Activated gamma-delta T cell treated with anti-CD3 and anti-CD28 coated beads, Interleukin-2, amount 50 U/mL, for 16 hours (primary cell): ENCODE results near the gene RFPL4A.
"Not testable (repeated sequence)": the region's sequence is repeated elsewhere in the genome, so short reads cannot be mapped to it uniquely, and the experiment has no call there.

Experiments used
- DNase-seq: peaks from one replicate; pipeline ENCODE4 v3.0.0-alpha.2; 2020; ENCODE audit warnings: low read depth

Gene RFPL4A

DNA sequence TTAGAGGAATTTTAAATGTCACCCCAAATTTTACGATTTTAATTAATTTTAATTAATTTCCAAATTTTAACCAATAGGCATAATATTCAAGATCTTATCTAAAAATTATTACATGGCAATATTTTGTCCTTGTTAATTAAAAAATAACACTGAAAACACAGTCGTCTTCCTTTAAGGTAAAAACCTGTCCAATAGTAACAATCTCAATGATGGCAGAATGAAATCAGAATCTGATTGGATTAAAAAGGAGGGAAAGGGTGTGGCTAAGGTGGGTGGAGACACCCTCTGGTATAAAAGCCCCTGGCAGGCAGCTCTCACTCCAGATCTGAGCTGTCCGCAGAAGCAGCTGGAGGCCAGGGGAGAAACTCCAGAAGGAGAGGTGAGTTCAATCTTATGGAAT, at the start of gene RFPL4A:
Gene RFPL4A (plus strand): TSS at position 301 of the 400 bp plus-strand sequence. CDS start 2,704 bp downstream, outside the sequence.
- not testable (repeated sequence) for DNase-seq

DNA sequence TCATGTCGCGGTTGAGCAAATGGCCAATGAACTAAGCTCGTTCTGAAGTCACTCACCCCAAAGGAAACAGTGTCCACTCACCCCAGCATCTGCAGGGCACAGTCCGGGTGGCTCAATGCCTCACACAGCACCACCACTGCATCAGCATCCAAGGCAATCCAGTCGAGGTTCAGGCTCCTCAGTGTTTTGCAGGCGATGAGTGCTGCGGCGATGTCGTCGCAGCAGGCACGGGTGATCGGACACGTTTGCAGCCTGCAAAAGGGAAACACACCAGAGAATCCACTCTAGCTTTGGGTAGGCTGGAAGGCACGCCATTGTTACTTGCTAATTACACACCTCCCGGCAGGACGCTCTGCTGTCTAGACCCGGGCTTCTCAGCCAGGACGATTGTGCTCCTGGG, 47.2 kb upstream of the RFPL4A start:
- DNase-seq, result no peak

DNA sequence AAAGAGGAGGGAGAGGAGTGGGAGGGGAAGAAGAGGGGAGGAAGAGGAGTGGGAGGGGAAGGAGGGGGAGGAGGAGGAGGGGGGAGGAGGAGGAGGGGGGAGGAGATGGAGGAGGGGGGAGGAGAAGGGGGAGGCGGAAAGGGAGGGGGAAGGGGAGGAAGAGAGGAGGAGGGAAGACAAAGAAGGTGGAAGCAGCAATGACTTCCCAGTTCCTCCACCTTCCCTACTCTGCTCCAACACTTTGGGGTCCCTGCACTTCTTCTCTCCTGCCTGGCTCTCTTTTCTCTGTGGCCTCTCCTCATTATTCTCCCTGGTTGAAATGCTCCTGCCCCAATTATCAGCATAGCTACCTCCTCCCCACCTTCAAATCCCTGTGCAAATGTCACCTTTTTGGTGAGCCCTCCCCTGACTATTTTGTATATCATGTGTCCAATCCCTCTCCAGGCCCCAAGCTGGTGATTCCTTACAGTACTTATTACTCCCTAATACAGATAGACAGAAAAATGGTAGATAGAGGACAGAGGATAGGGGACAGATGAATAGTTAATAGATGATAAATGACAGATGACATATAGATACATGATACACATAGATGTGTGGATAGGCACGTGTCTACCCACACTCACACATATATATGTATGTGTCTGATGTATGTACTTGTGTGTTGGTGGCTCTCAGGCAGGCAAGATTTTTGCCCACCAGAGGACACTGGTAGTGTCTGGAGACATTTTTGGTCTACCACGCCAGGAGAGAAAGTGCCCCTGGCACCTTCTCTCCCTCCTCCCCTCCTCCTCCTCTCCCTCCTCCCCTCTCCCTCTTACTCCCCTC, 45.9 kb upstream of the RFPL4A start:
- no peak for DNase-seq

- DNase-seq, result no peak
These were observed 42.4 kb upstream of the RFPL4A start for GRCh38 chr19:55716531-55716930.

- DNase-seq, result no peak
These were observed 41.6 kb upstream of the RFPL4A start for GRCh38 chr19:55717251-55717650.

DNA sequence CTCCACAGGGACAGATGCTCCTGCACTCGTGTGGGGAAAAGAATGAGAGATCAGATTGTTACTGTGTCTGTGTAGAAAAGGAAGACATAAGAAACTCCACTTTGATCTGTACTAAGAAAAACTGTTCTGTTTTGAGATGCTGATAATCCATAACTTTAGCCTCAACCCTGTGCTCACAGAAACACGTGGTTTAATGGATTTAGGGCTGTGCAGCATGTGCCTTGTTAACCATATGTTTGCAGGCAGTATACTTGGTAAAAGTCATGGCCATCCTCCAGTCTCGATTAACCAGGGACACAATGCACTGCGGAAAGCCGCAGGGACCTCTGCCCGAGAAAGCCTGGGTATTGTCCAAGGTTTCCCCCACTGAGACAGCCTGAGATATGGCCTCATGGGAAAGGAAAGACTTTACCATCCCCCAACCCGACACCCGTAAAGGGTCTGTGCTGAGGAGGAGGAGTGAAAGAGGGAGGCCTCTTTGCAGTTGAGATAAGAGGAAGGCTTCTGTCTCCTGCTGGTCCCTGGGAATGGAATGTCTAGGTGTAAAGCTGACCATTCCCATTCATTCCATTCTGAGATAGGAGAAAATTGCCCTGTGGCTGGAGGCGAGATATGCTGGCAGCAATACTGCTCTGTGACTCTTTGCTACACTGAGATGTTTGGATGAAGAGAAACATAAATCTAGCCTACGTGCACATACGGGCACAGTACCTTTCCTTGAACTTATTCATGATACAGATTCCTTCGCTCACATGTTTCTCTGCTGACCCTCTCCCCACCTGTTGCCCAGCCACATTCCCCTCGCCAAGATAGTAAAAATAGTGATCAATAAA, 40.8 kb upstream of the RFPL4A start:
- DNase-seq, result not testable (repeated sequence)

DNA sequence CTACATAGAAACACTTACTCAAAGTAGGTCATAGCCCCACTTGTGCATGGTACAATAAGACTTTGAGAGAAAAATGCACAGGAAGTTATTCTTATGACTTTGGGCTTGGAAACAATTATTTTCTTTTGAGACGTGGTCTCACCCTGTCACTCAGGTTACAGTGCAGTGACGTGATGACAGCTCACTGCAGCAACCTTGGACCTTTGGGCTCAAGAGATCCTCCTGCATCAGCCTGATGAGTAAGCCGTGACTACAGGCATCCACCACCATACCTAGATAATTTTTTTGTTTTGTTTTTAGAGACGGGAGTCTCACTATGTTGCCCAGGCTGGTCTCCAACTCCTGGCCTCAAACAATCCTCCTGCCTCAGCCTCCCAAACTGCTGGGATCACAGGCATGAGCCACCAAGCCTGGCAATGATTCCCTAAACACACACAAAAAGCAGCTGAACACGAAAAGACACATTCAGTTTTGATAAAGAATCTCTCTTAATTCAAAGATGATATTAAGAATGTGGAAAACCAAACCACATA, 38.6 kb upstream of the RFPL4A start:
- no peak for DNase-seq

DNA sequence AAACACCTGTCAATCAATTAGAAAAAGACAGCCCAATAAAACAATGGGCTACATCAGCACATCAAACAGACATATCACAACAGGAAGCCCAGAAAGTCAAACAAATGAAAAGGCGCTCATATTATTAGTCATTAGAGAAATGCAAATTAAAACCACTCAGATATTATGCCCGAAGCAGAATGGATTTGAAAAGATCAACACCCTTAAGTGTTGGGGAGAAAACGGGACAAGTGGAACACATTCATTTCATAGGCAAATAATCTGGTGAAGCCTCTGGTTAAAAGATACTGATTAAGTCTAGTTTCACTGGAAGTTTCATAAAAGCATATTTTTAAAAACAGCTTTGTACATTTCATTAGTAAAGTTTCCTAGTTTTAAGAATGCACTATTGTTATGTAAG, 38.1 kb upstream of the RFPL4A start:
- DNase-seq, result no peak

DNA sequence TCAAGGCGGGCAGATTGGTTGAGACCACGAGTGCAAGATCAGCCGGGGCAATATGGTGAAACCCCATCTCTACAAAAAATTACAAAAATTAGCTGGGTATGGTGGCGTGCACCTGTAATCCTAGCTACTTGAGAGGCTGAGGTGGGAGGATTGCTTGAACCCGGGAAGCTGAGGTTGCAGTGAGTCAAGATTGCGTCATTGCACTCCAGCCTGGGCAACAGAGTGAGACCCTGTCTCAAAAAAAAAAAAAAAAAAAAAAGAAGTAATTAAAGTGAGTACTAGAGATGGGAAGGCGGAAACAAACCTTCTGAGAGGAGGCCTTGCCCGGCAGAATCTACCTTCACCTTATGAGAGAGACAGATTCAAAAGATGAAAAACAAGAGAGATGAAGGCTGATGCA, 35.4 kb upstream of the RFPL4A start:
- DNase-seq, result no peak

DNA sequence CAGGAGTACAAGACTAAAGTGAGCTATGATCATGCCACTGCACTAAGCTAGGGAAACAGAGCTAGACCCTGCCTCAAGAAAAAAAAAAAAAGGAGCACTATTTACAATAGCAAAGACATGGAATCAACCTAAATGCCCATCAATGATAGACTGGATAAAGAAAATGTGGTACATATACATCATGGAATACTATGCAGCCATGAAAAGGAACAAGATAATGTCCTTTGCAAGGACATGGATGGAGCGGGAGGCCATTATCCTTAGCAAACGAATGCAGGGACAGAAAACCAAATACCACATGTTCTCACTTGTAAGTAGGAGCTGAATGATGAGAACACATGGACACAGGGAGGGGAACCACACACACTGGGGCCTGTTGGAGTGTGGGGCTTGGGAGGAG, 28.5 kb upstream of the RFPL4A start:
- not testable (repeated sequence) for DNase-seq

- no peak for DNase-seq
These were observed 20.6 kb upstream of the RFPL4A start, which contains the start of gene NLRP9 for GRCh38 chr19:55738302-55738701. TSS of gene NLRP9 (minus strand) at chr19:55738402. CDS start at chr19:55738374, 28 bp downstream.

GRCh38 chr19:55750715-55751114, 8.2 kb upstream of the RFPL4A start:
- no peak for DNase-seq

DNA sequence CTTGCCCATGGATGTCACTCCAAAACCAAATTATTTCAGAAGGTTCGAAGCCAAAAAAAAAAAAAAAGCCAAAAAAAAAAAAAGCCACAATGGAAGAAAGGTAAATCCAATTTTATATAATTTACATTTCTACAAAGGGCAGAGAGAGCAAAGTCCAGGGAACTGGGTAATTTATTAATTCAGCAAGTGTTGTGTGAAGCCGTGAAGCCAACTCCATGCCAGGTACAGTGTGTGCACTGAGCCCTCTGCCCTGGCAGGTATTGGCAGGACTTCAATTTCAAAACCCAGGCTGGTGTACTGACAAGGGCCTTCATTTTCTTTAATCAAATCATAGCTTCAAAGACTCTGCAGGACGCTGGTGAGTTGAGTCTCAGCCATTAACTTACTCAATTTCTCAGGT, 5.5 kb upstream of the RFPL4A start:
- DNase-seq, result no peak

DNA sequence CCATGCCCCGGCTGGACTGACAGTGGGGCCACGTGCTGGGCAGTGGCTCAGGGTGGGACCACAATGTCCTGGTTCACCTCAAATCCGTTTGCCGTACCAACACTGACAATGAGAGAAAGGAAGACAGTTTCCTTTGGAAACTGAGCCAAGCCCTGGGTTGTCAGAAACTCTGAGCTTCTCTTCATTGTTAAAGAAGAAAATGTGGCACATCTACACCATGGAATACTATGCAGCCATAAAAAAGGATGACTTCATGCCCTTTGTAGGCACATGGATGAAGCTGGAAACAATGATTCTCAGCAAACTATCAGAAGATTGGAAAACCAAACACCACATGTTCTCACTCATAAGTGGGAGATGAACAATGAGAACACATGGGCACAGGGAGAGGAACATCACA, 2.1 kb upstream of the RFPL4A start:
- not testable (repeated sequence) for DNase-seq

GRCh38 chr19:55766466-55766865, 7.6 kb downstream of the RFPL4A start:
- DNase-seq, result no peak

- DNase-seq, result not testable (repeated sequence)
These were observed 9.9 kb downstream of the RFPL4A start, which contains the start of gene RFPL4AL1 for GRCh38 chr19:55768818-55769217. TSS of gene RFPL4AL1 (plus strand) at chr19:55769118. CDS start at chr19:55771805, 2,687 bp downstream.

DNA sequence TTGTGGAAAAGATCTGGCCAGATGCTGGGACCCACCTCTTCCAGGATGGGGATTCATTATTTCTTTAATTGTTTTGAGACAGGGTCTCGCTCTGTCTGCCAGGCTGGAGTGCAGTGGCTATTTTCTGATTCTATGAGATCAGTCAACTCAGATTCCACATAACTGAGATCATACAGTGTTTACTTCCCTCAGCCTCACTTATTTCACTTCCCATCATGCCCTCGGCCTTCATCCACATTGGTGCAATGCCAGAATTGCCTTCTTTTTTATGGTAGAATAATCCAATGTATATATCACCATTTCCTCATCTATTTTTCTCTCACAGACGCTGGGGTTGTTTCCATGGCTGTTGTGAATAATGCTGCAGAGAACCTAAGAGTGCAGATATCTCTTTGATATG, 10.7 kb downstream of the RFPL4A start:
- not testable (repeated sequence) for DNase-seq

- DNase-seq, result no peak
These were observed 18.6 kb downstream of the RFPL4A start for GRCh38 chr19:55777528-55777927.

DNA sequence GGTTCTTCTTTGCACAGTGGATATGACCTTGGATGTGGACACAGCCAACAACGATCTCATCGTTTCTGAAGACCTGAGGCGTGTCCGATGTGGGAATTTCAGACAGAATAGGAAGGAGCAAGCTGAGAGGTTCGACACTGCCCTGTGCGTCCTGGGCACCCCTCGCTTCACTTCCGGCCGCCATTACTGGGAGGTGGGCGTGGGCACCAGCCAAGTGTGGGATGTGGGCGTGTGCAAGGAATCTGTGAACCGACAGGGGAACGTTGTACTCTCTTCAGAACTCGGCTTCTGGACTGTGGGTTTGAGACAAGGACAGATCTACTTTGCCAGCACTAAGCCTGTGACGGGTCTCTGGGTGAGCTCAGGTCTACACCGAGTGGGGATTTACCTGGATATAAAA, 19.4 kb downstream of the RFPL4A start:
- DNase-seq, result no peak

- DNase-seq, result no peak
These were observed 22.2 kb downstream of the RFPL4A start for GRCh38 chr19:55781112-55781511.

DNA sequence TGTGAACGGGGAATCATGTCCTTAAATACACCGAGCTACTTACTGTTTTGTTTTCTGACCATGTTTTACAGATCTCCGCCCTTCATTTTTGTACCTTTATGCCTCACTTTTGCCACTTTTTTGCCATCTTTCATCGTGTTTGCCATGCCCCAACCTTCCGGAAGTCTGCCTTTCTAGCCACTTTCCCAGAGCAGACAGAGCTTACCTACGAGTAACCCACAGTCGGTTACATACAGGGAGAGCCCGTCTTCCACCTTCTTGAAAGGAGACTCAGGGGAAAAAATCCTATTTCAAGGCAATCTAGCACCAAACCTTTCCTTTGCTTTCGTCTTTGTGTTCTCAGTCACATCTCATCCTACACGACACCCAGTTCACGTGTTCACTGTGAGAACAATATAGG, 36.1 kb downstream of the RFPL4A start:
- DNase-seq, result no peak

- no peak for DNase-seq
These were observed 42.5 kb downstream of the RFPL4A start for GRCh38 chr19:55801416-55801815.

DNA sequence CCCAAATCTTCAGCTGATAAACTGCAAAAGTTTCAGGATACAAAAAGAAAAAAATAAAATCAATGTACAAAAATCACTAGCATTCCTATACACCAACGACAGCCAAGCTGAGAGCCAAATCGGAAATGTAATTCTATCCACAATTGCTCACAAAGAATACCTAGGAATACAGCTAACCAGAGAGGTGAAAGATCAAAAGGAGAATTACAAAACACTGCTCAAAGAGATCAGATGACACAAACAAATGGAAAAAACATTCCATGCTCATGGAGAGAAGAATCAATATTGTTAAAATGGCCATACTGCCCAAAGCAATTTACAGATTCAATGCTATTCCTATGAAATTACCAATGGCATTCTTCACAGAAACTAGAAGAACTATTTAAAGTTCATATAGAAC, 43.4 kb downstream of the RFPL4A start:
- no peak for DNase-seq
